H9 (cell line): ENCODE results near the gene PJA2. TPM values are rescaled to one million over a fixed set of nuclear protein-coding genes. Genes with fewer than 3 reads are reported as not detected.

ENCODE experiments used
- DNase-seq: peaks from one replicate; pipeline ENCODE4 v3.0.0-alpha.2; 2017
- H2AFZ ChIP-seq: one replicate; pipeline ENCODE4 v1.6.1; 2013; ENCODE audit warnings: mild to moderate bottlenecking, low read length, control low read depth, moderate library complexity
- H2AK5ac ChIP-seq: 2 replicates; pipeline ENCODE4 v1.6.1; 2013; ENCODE audit warnings: low read length, control low read depth, mixed read lengths; ENCODE audit not compliant: insufficient read length
- H2BK120ac ChIP-seq: one replicate; pipeline ENCODE4 v1.6.1; 2013; ENCODE audit warnings: low read depth, mild to moderate bottlenecking, low read length, control low read depth, inconsistent platforms; ENCODE audit not compliant: poor library complexity, severe bottlenecking
- H2BK12ac ChIP-seq: 2 replicates; pipeline ENCODE4 v1.6.1; 2013; ENCODE audit warnings: low read length, control low read depth, mixed read lengths, low read depth; ENCODE audit not compliant: insufficient read length
- H2BK15ac ChIP-seq: 2 replicates; pipeline ENCODE4 v1.6.1; 2013; ENCODE audit warnings: low read depth, low read length, control low read depth
- H2BK20ac ChIP-seq: one replicate; pipeline ENCODE4 v1.6.1; 2013; ENCODE audit warnings: low read depth, mild to moderate bottlenecking, low read length, control low read depth, inconsistent platforms; ENCODE audit not compliant: poor library complexity, severe bottlenecking
- H2BK5ac ChIP-seq: 2 replicates; pipeline ENCODE4 v1.6.1; 2013; ENCODE audit warnings: low read length, control low read depth, mixed read lengths; ENCODE audit not compliant: insufficient read length
- H3K14ac ChIP-seq: 2 replicates; pipeline ENCODE4 v1.6.1; 2013; ENCODE audit warnings: low read length, control low read depth; ENCODE audit not compliant: insufficient read depth
- H3K18ac ChIP-seq: 2 replicates; pipeline ENCODE4 v1.6.1; 2013; ENCODE audit warnings: low read depth, mild to moderate bottlenecking, mixed read lengths, low read length, control low read depth; ENCODE audit not compliant: insufficient read length
- H3K23ac ChIP-seq: 2 replicates; pipeline ENCODE4 v1.6.1; 2013; ENCODE audit warnings: low read length, control low read depth, mixed read lengths, low read depth; ENCODE audit not compliant: insufficient read length
- H3K23me2 ChIP-seq: 2 replicates; pipeline ENCODE4 v1.6.1; 2013; ENCODE audit warnings: low read depth, mild to moderate bottlenecking, mixed read lengths, low read length, control low read depth; ENCODE audit not compliant: insufficient read length, poor library complexity, severe bottlenecking
- H3K27ac ChIP-seq: 2 replicates; pipeline ENCODE4 v1.5.1; 2013; ENCODE audit warnings: low read length, control low read depth, mixed read lengths, low read depth; ENCODE audit not compliant: insufficient read length
- H3K27me3 ChIP-seq: 2 replicates; pipeline ENCODE4 v1.6.1; 2013; ENCODE audit warnings: low read length, control low read depth, inconsistent platforms; ENCODE audit not compliant: insufficient read depth
- H3K4ac ChIP-seq: 2 replicates; pipeline ENCODE4 v1.6.1; 2013; ENCODE audit warnings: low read depth, mild to moderate bottlenecking, control low read depth, inconsistent platforms, low read length, moderate library complexity
- H3K4me1 ChIP-seq: 2 replicates; pipeline ENCODE4 v1.6.1; 2013; ENCODE audit warnings: low read length, control low read depth, inconsistent platforms; ENCODE audit not compliant: insufficient read depth
- H3K4me2 ChIP-seq: 2 replicates; pipeline ENCODE4 v1.6.1; 2013; ENCODE audit warnings: low read length, control low read depth, mixed read lengths; ENCODE audit not compliant: insufficient read length, insufficient read depth
- H3K56ac ChIP-seq: 2 replicates; pipeline ENCODE4 v1.6.1; 2013; ENCODE audit warnings: low read depth, mild to moderate bottlenecking, mixed read lengths, low read length, control low read depth; ENCODE audit not compliant: insufficient read length
- H3K79me1 ChIP-seq: 2 replicates; pipeline ENCODE4 v1.6.1; 2013; ENCODE audit warnings: low read depth, mild to moderate bottlenecking, moderate library complexity, low read length, control low read depth, inconsistent platforms; ENCODE audit not compliant: insufficient read depth, poor library complexity, severe bottlenecking
- H3K79me2 ChIP-seq: 2 replicates; pipeline ENCODE4 v1.6.1; 2013; ENCODE audit warnings: low read length, control low read depth, inconsistent platforms; ENCODE audit not compliant: insufficient read depth
- H3K9ac ChIP-seq: 2 replicates; pipeline ENCODE4 v1.6.1; 2013; ENCODE audit warnings: low read length, control low read depth, mixed read lengths; ENCODE audit not compliant: insufficient read length; ENCODE audit errors: extremely low read depth
- H3K9me3 ChIP-seq: one replicate; pipeline ENCODE4 v1.6.1; 2013; ENCODE audit warnings: low read depth, low read length, inconsistent platforms; ENCODE audit not compliant: control insufficient read depth
- H3T11ph ChIP-seq: one replicate; pipeline ENCODE4 v1.6.1; 2013; ENCODE audit warnings: mild to moderate bottlenecking, low read length, control low read depth, inconsistent platforms
- H4K20me1 ChIP-seq: one replicate; pipeline ENCODE4 v1.6.1; 2013; ENCODE audit not compliant: control insufficient read depth, insufficient read length, insufficient read depth
- H4K5ac ChIP-seq: 2 replicates; pipeline ENCODE4 v1.6.1; 2013; ENCODE audit warnings: low read depth, mild to moderate bottlenecking, mixed read lengths, low read length, control low read depth; ENCODE audit not compliant: insufficient read length
- H4K8ac ChIP-seq: replicated peaks from 2 replicates; pipeline ENCODE4 v1.6.1; 2013; ENCODE audit warnings: low read length, control low read depth, mixed read lengths, low read depth; ENCODE audit not compliant: insufficient read length
- H4K91ac ChIP-seq: 2 replicates; pipeline ENCODE4 v1.6.1; 2013; ENCODE audit warnings: low read depth, mild to moderate bottlenecking, moderate library complexity, mixed read lengths, low read length, control low read depth; ENCODE audit not compliant: insufficient read length
- H3K27ac Mint-ChIP-seq, 3 experiments: 2 replicates in 2 of 3; 3 replicates in 1 of 3; pipeline ENCODE4 v1.8.0; 2020 to 2021; ENCODE audit warnings: mixed read lengths in 3 of 3, mild to moderate bottlenecking in 1 of 3, moderate library complexity in 1 of 3
- H3K27me3 Mint-ChIP-seq: 2 replicates; pipeline ENCODE4 v1.8.0; 2021; ENCODE audit warnings: low read depth, mild to moderate bottlenecking, moderate library complexity, mixed read lengths
- H3K36me3 Mint-ChIP-seq, 3 experiments: 2 replicates in 2 of 3; 3 replicates in 1 of 3; pipeline ENCODE4 v1.8.0; 2020 to 2021; ENCODE audit warnings: low read depth in 3 of 3, mixed read lengths in 3 of 3; ENCODE audit not compliant: insufficient read depth in 1 of 3
- H3K4me1 Mint-ChIP-seq, 2 experiments: 2 replicates each; pipeline ENCODE4 v1.8.0; 2020; ENCODE audit warnings: mixed read lengths in 2 of 2
- H3K4me3 Mint-ChIP-seq, 2 experiments: 2 replicates in 1 of 2; 3 replicates in 1 of 2; pipeline ENCODE4 v1.8.0; 2020 to 2021; ENCODE audit warnings: mild to moderate bottlenecking in 2 of 2, mixed read lengths in 2 of 2, moderate library complexity in 1 of 2
- H3K9me3 Mint-ChIP-seq, 2 experiments: 2 replicates in 1 of 2; 3 replicates in 1 of 2; pipeline ENCODE4 v1.8.0; 2020; ENCODE audit warnings: mild to moderate bottlenecking in 2 of 2, mixed read lengths in 2 of 2, moderate library complexity in 1 of 2
- WGBS: extraction: QIAGEN DNeasy Blood & Tissue Kit; methylation state at CpG from one replicate; pipeline ENCODE4 v1.1.7; 2013; ENCODE audit warnings: missing lambda C conversion rate, low lambda C conversion rate, mixed read lengths; ENCODE audit not compliant: insufficient read length; ENCODE audit errors: extremely low coverage; 5-methylcytosine and 5-hydroxymethylcytosine counted together
- total RNA-seq: library from RNA; stranded (reverse); gene quantifications from 2 replicates; pipeline ENCODE4 v1.2.1, GENCODE V29; 2021
- TF ChIP-seq, protein P1 (sequence below): fragments of 200-600 bp; sonication (generic); conservative IDR thresholded peaks from 3 replicates; pipeline ENCODE4 v1.8.0; 2021; ENCODE audit warnings: antibody characterized with exemption, mild to moderate bottlenecking

The PJA2 gene
- total RNA-seq, 1 experiment from 2014 or later: 41.5 TPM

DNA sequence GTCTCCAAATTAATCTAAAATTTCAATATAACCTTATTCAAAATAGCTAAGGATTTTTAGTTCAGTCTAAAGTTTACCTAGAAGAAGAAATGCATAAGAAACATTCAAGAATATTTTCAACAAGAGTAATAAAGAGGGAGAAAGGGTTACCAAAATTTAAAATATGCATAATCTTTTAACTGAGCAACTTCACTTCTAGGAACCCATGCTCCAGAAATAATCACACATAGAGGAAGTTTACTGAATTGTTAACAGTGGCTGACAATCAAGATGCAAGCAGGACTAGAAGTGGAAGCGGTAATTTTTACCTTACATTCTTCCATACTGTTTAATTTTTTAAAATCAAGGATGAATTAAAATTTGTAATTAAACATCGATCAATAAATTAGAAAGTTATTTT, 1.9 kb downstream of the PJA2 start:
- Histone ChIP-seq H4K91ac (no peak overlapping the region), H4K20me1 (no peaks in the 10 kb centered on the region), H4K5ac (no peak overlapping the region), H3K79me1 (no peaks in the 10 kb centered on the region), H2AK5ac (no peak overlapping the region), H3K27me3 (no peaks in the 10 kb centered on the region), H3K18ac (no peak overlapping the region), H3K79me2 (peaks cover 18% of the 10 kb centered on the region; the same call in 1 of the 2 replicates), H2BK5ac (no peak overlapping the region), H3T11ph (no peak overlapping the region), H2BK120ac (no peak overlapping the region), H2AFZ (no peak overlapping the region), H3K9me3 (no peaks in the 10 kb centered on the region), H3K23ac (no peak overlapping the region), H3K23me2 (peaks cover 6% of the 10 kb centered on the region), H3K4me1 (no peaks in the 10 kb centered on the region), H3K4me2 (no peak overlapping the region), H3K9ac (no peak overlapping the region), H3K27ac (no peak overlapping the region), H3K56ac (no peak overlapping the region), H2BK12ac (no peak overlapping the region), H4K8ac (no peak overlapping the region), H3K4ac (no peak overlapping the region), H3K14ac (no peak overlapping the region), H2BK20ac (no peak overlapping the region), H2BK15ac (no peak overlapping the region)
- H3K36me3 Mint-ChIP-seq: peaks cover 0 to 5% (median 0%) of the 10 kb centered on the region in 3 experiments; a peak in 3 of 7 replicates
- H3K27me3 Mint-ChIP-seq: no peaks in the 10 kb centered on the region
- no CpG with 5 or more reads among the region's 2 CpGs for WGBS
- TF ChIP-seq, protein P1, sequence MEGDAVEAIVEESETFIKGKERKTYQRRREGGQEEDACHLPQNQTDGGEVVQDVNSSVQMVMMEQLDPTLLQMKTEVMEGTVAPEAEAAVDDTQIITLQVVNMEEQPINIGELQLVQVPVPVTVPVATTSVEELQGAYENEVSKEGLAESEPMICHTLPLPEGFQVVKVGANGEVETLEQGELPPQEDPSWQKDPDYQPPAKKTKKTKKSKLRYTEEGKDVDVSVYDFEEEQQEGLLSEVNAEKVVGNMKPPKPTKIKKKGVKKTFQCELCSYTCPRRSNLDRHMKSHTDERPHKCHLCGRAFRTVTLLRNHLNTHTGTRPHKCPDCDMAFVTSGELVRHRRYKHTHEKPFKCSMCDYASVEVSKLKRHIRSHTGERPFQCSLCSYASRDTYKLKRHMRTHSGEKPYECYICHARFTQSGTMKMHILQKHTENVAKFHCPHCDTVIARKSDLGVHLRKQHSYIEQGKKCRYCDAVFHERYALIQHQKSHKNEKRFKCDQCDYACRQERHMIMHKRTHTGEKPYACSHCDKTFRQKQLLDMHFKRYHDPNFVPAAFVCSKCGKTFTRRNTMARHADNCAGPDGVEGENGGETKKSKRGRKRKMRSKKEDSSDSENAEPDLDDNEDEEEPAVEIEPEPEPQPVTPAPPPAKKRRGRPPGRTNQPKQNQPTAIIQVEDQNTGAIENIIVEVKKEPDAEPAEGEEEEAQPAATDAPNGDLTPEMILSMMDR: no peak
- H3K4me1 Mint-ChIP-seq: peaks cover 42% of the 10 kb centered on the region in 2 experiments
- no peak for DNase-seq
- peaks cover 0 to 2% of the 10 kb centered on the region in 2 experiments; a peak in 1 of 5 replicates for H3K9me3 Mint-ChIP-seq
- H3K27ac Mint-ChIP-seq: no peak overlapping the region
- peak overlapping the region; percentile 89 to 98 for H3K4me3 Mint-ChIP-seq
